GM10266 (cell line): ENCODE measurements around the gene C10orf90.

Source experiments
- DNase-seq: peaks from one replicate; pipeline ENCODE4 v3.0.0; 2012; ENCODE audit errors: extremely low spot score
- TF ChIP-seq, protein P1 (sequence below): IDR thresholded peaks from 2 replicates; pipeline ENCODE4 v1.5.1; 2012; ENCODE audit warnings: mild to moderate bottlenecking, low read depth; ENCODE audit not compliant: control insufficient read depth, insufficient read depth; ENCODE audit errors: missing control alignments

C10orf90 gene

DNA sequence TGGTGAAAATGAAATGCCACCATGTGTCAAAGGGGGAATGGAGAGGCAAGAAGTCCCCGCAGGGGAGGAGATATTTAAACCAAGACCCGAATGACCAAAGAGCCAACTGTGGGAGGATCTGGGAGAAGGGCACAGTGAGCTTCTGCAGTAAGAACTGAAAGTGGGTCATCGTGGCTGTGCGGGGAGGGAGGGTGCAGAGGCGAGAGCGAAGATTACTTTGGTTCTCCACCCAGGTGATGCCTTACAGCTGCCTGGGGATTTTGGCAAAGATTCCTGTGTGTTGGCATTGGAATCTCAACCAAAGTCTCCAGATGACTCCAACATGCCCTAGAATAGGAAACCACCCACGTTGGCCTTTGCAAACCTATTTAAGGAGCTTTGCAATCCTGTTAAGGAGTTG lies 238.0 kb downstream of the C10orf90 start:
- no peak for DNase-seq
- TF ChIP-seq, protein P1, sequence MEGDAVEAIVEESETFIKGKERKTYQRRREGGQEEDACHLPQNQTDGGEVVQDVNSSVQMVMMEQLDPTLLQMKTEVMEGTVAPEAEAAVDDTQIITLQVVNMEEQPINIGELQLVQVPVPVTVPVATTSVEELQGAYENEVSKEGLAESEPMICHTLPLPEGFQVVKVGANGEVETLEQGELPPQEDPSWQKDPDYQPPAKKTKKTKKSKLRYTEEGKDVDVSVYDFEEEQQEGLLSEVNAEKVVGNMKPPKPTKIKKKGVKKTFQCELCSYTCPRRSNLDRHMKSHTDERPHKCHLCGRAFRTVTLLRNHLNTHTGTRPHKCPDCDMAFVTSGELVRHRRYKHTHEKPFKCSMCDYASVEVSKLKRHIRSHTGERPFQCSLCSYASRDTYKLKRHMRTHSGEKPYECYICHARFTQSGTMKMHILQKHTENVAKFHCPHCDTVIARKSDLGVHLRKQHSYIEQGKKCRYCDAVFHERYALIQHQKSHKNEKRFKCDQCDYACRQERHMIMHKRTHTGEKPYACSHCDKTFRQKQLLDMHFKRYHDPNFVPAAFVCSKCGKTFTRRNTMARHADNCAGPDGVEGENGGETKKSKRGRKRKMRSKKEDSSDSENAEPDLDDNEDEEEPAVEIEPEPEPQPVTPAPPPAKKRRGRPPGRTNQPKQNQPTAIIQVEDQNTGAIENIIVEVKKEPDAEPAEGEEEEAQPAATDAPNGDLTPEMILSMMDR: no peak

- TF ChIP-seq, protein P1: no peak
- DNase-seq: no peak
Measured at GRCh38 chr10:126431816-126432215, 238.7 kb downstream of the C10orf90 start.

GRCh38 chr10:126430512-126430911 lies 240.0 kb downstream of the C10orf90 start:
- no peak for DNase-seq
- TF ChIP-seq, protein P1: no peak

DNA sequence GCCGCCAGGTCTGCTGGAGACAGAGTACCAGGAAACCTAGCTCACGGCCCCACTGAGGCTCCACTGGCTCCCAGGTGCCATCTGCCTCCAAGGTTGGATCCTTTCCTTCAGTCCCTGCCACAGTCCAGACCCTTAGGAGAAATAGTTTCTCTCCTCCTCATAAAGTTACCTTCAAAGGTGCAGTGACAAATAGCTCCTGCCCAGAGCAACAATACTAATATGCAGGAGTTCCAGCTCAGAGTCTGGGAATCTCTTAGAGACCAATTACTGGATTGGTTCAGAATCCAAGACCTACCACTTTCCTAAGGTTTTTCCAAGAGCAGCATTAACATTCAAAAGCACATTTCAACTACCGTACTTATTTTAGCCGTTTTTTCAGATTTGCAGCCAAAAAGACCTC lies 241.2 kb downstream of the C10orf90 start:
- DNase-seq: no peak
- TF ChIP-seq, protein P1: no peak

GRCh38 chr10:126425489-126426065 lies 244.9 kb downstream of the C10orf90 start:
- no peak for DNase-seq
- TF ChIP-seq, protein P1: no peak

DNA sequence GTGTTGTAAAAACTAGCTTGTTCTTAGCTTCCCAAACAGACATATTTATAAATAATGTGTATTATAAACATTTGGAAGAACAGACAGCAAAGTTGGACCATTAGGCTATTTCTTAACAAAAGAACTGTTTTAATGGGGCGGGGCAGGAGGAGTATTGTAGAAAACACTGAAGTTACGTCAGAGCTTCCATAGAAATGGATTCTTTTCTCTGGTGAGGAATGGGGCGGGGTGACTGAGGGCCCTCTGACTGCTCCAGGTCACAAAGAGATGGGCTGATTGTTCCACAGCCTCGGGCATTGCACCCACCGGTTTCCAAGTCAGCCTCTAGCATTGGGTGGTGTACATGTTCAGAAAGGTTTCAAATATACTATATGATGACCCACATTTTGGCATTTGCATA lies 245.5 kb downstream of the C10orf90 start:
- TF ChIP-seq, protein P1: no peak
- no peak for DNase-seq

DNA sequence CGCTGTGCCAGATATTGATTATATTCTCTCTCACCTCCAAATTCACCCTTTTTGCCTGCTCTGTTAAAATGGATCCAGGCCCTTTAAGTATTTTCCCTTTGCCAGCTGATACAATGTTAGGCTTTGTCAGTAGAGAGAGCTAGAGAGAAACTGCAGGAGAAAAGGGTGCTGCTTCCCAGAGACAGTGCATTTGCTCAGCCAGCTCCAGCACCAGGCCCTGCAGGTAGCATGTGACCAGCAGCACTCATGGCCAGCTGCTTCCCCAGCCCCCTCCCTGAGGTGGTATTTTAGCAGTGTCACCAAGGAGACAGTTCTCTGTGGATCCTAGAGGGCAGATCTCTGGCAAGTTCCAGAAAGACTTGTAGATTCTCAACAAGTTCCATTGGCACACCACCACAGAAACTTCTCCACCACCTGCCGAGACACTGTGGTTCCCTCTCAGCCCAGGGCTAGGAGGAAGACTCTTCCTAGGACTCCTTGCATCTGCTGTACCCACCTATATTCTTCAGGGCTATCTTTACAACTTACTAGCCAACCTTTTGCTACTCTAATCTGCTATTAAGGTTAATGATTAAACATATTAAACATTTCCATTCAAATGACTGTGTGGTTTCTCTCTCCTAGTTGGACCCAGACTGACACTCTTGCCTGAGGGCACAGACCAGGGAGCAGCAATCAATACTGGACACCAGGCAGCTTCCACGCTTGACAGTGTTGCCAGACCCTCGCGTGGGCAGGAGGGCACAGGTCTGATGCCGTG lies 246.6 kb downstream of the C10orf90 start:
- TF ChIP-seq, protein P1: no peak
- DNase-seq: no peak
